Esophagus squamous epithelium (tissue), 4 donors: Measurements from ENCODE around the gene RGS7.

ENCODE experiments used
- POLR2A ChIP-seq, 4 donors: fragments of 450-650 bp; IDR thresholded peaks; one replicate each; pipeline ENCODE4 v1.6.1; 2017; ENCODE audit warnings: antibody characterized with exemption in 4 of 4, mild to moderate bottlenecking in 4 of 4, moderate library complexity in 3 of 4
- TF ChIP-seq, protein P1 (sequence below), 6 experiments: fragments of 450-650 bp in 4 of 6; fragments of 200-600 bp in 2 of 6; sonication (generic) in 2 of 6; IDR thresholded peaks; one replicate each; pipeline ENCODE4 v1.5.1; 2016 to 2019; ENCODE audit warnings: antibody characterized with exemption in 6 of 6, mild to moderate bottlenecking in 4 of 6, moderate library complexity in 4 of 6

DNA sequence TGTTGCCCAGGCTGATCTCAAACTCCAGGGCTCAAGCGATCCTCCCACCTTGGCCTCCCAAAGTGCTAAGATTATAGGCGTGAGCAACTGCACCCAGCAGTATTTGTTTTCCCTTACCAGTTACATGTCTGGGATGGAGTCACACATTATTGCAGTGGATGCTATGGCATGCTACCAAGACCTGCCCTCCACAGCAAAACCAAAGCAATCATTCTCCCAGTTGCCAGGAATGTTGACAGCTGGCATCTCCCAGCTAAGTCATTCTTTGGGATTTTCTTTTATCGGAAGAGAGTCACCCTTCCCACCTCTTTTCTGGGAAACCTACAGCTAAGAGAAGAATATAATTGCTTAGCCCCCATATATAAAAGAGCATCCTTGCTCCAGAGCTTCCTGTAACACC lies 49.4 kb upstream of the RGS7 start:
- TF ChIP-seq, protein P1, sequence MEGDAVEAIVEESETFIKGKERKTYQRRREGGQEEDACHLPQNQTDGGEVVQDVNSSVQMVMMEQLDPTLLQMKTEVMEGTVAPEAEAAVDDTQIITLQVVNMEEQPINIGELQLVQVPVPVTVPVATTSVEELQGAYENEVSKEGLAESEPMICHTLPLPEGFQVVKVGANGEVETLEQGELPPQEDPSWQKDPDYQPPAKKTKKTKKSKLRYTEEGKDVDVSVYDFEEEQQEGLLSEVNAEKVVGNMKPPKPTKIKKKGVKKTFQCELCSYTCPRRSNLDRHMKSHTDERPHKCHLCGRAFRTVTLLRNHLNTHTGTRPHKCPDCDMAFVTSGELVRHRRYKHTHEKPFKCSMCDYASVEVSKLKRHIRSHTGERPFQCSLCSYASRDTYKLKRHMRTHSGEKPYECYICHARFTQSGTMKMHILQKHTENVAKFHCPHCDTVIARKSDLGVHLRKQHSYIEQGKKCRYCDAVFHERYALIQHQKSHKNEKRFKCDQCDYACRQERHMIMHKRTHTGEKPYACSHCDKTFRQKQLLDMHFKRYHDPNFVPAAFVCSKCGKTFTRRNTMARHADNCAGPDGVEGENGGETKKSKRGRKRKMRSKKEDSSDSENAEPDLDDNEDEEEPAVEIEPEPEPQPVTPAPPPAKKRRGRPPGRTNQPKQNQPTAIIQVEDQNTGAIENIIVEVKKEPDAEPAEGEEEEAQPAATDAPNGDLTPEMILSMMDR (IDR thresholded peaks at IDR 0.05), result no peak
- TF ChIP-seq POLR2A (IDR thresholded peaks at IDR 0.05), result no peak
